HCEC 1CT (cell line): ENCODE data around the gene SIMC1.

Experiments used
- DNase-seq: peaks from one replicate; pipeline ENCODE4 v3.0.0-alpha.2; 2017

Gene SIMC1

GRCh38 chr5:176365351-176366231, 127.4 kb downstream of the SIMC1 start, which contains the start of gene ARL10:
TSS of gene ARL10 (plus strand) at chr5:176365487. CDS start at chr5:176365564, 77 bp downstream.
- peak; percentile 46 for DNase-seq

GRCh38 chr5:176366232-176366894, 128.1 kb downstream of the SIMC1 start:
- DNase-seq, result no peak

- DNase-seq, result no peak
Observed at GRCh38 chr5:176368726-176369125, 130.5 kb downstream of the SIMC1 start.

GRCh38 chr5:176369934-176370711, 131.9 kb downstream of the SIMC1 start:
- DNase-seq, result no peak

- no peak for DNase-seq
Observed at GRCh38 chr5:176371621-176372539, 133.7 kb downstream of the SIMC1 start.

GRCh38 chr5:176373100-176373818, 135.0 kb downstream of the SIMC1 start:
- DNase-seq, result no peak

GRCh38 chr5:176379881-176380280, 141.7 kb downstream of the SIMC1 start:
- DNase-seq, result no peak

- DNase-seq, result no peak
Observed at GRCh38 chr5:176381423-176381822, 143.2 kb downstream of the SIMC1 start.

- no peak for DNase-seq
Observed at GRCh38 chr5:176381979-176382378, 143.8 kb downstream of the SIMC1 start.

GRCh38 chr5:176382721-176383120, 144.5 kb downstream of the SIMC1 start:
- DNase-seq, result no peak

GRCh38 chr5:176383248-176383905, 145.2 kb downstream of the SIMC1 start:
- DNase-seq, result no peak

GRCh38 chr5:176383961-176384360, 145.7 kb downstream of the SIMC1 start:
- DNase-seq, result no peak

- no peak for DNase-seq
Observed at GRCh38 chr5:176384366-176384930, 146.2 kb downstream of the SIMC1 start.

GRCh38 chr5:176384991-176385390, 146.8 kb downstream of the SIMC1 start:
- DNase-seq, result no peak

- DNase-seq, result no peak
Observed at GRCh38 chr5:176386491-176386890, 148.3 kb downstream of the SIMC1 start.

- no peak for DNase-seq
Observed at GRCh38 chr5:176387384-176387925, 149.2 kb downstream of the SIMC1 start.

- DNase-seq, result peak; percentile 13
Observed at GRCh38 chr5:176388003-176388443, 149.8 kb downstream of the SIMC1 start.

- DNase-seq, result peak; percentile 99
Observed at GRCh38 chr5:176388444-176389134, 150.4 kb downstream of the SIMC1 start, which contains the start of the genes HIGD2A and NOP16. TSS of gene HIGD2A (plus strand) at chr5:176388751. CDS start at chr5:176388820, 69 bp downstream. TSS of gene NOP16 (minus strand) at chr5:176388598. CDS start at chr5:176388539, 59 bp downstream.
